HG03457 (cell line): Measurements from ENCODE around the gene NUP107.

ENCODE experiments used
- ATAC-seq: cut with Tn5 transposase; IDR thresholded peaks from one replicate; pipeline ENCODE4 v1.9.1; 2021; ENCODE audit warnings: moderate number of reproducible peaks; ENCODE audit not compliant: unreplicated experiment

Gene NUP107

DNA sequence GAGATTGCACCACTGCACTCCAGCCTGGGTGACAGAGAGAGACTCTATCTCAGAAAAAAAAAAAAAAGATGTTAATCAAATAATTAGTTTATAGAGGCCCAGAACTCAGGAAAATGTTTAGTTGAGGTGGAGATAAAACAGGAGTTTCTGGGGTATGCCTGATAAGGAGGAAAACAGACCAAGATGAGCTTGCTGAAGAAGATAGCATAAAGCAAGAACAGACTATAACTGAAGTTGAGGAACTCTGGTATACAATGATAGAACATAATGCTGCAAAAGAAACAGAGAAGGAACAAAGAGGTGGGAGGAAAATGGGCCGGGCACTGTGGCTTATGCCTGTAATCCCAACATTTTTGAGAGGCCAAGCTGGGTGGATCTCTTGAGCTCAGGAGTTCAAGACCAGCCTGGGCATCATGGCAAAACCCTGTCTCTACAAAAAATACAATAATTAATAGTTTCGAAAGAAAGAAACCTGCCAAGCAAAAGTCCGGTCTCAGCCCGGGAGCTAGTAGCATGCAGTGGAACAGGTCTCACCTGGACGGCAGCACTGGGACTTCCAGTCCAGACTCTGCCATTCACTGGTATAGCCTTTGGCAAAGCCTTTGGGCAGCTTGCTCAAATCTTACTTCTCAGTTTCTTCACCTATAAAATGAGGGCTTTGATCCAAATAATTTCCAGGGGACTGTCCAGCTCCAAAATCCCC is 84.6 kb downstream of the NUP107 start:
- no peak for ATAC-seq

- no peak for ATAC-seq
Observed at GRCh38 chr12:68772714-68773113, 85.9 kb downstream of the NUP107 start.

- no peak for ATAC-seq
Observed at GRCh38 chr12:68773582-68773981, 86.8 kb downstream of the NUP107 start.

DNA sequence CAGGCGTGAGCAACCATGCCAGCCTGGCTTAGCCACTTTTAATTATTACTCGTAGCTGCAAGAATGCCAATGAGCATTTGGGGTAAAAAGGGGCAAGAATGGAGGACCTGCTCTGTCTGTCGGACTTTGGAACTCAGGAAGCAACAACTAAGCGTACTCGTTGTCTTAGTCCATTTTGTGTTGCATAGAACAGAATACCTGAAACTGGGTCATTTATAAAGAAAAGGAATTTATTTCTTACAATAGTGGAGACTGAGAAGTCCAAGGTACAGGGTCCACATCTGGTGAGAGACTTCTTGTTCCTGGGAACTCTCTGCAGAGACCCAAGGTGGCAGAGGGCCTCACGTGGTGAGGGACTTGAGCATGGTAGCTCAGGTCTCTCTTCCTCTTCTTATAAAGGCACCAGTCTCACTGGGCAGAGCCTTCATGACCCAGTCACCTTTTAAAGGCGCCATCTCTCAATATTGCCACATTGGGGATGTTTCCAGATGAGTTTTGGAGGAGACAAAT is 88.4 kb downstream of the NUP107 start:
- ATAC-seq: no peak

DNA sequence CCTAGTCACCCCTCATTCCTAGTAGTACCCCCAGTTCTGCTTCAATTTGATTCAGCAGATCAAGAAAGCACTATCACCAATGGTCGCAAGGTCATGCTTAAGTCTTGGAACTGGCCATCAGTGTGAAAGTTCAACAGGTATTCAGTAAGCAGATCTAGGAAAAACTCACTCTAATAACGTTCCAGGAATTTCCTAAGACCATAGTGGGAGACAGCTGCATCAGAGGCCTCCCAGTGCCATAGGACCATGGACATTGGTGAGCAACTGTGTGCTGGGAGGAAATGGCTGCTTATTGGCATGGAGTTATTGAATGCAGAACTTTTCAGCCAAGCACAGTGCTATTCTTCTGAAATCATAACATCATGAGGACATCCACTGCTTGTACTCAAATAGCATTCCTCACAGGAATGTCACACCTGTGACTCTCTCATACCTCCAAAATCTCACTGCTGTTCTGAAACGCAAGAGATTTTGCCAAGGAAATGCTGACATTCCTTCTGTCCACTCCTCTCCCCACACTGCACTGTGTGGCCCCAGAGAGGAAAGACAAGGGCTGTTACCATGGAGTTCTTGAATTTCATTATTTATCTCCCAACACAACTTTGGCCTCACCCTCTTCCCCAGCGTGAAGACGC is 90.3 kb downstream of the NUP107 start:
- no peak for ATAC-seq

- ATAC-seq: no peak
Observed at GRCh38 chr12:68779280-68779679, 92.5 kb downstream of the NUP107 start.

DNA sequence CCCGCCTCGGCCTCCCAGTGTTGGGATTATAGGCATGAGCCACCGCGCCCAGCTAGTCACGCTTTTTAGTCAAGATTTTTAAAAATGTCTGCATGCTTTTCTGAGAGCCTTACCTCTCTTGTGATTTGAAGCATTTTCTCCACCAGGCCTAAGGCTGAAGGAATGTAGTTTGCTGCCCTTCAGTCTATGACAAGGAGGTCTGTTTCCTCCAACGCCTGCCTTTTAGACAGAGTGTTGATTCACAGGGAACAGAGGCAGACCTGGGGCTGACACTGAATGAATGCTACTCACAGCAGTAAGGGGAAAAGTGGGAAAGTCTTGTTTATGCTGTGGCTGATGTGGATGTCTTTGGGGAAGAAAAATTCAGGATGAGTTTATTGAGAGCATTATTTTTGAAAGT is 94.0 kb downstream of the NUP107 start:
- no peak for ATAC-seq

- ATAC-seq: no peak
Observed at GRCh38 chr12:68781728-68782127, 95.0 kb downstream of the NUP107 start.

DNA sequence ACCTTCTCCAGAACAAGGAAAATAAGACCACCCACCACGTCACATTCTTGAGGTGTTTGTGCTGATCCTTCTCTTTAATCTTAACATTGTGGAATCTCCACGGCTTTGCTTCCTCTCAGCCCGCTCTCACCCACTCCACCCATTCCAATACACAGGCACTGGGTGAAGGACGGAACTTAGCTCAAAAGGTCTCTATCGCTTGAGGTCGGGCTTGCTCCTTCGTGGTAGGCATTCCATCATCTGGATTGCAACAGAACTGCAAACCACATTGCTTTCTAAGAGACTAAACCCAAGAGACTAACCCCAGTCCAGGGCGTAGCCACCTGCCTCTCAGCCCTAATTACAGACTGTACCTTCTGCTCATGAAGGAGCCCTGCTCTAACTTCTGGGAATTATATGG is 97.2 kb downstream of the NUP107 start:
- ATAC-seq: no peak

DNA sequence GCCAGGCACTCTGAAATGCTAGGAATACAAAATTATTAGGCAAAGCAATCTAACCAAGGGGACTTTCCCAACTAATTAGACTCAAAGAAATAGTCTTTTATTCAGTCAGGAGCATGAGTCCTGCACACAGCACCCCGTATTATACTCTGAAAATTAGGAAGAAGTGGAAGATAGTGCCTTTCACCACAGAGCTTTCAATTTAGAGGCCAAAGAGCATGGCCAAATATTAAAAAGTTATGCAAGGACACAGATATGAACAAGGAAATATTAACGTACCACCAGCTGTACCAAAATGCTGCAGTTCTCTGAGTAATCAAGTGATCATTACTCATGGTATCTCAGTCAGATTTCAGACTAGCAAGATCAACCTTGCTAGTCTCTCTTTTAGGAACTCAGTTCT is 98.6 kb downstream of the NUP107 start:
- ATAC-seq: no peak

DNA sequence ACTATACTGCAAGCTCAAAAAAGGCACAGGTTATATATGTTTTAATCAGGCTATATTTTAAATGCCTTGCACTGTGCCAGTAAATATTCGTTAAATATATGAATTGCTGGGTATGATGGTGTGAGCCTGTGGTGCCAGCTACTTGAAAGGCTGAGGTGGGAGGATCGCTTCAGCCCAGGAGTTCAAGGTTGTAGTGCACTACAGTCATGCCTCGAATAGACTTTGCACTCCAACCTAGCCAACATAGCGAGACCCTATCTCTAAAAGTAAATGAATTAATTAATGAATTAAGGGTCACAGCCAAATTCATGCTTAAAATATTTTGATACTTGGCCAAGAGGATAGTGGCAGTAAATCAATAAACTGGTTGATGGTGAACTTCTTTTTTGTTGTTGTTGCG is 99.0 kb downstream of the NUP107 start:
- no peak for ATAC-seq

GRCh38 chr12:68786929-68787328 is 100.2 kb downstream of the NUP107 start:
- no peak for ATAC-seq

GRCh38 chr12:68788554-68789143 is 101.9 kb downstream of the NUP107 start:
- ATAC-seq: no peak

- ATAC-seq: no peak
Observed at GRCh38 chr12:68789144-68789878, 102.5 kb downstream of the NUP107 start.

- no peak for ATAC-seq
Observed at GRCh38 chr12:68790081-68790951, 103.5 kb downstream of the NUP107 start.

DNA sequence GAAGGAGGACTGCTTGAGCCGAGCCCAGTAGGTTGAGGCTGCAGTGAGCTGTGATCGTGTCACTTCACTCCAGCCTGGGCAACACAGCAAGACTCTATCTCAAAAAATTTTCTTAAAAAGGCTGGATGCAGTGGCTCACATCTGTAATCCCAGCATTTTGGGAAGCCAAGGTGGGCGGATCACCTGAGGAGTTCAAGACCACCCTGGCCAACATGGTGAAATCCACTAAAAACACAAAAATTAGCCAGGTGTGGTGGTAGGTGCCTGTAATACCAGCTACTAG is 104.1 kb downstream of the NUP107 start:
- no peak for ATAC-seq

DNA sequence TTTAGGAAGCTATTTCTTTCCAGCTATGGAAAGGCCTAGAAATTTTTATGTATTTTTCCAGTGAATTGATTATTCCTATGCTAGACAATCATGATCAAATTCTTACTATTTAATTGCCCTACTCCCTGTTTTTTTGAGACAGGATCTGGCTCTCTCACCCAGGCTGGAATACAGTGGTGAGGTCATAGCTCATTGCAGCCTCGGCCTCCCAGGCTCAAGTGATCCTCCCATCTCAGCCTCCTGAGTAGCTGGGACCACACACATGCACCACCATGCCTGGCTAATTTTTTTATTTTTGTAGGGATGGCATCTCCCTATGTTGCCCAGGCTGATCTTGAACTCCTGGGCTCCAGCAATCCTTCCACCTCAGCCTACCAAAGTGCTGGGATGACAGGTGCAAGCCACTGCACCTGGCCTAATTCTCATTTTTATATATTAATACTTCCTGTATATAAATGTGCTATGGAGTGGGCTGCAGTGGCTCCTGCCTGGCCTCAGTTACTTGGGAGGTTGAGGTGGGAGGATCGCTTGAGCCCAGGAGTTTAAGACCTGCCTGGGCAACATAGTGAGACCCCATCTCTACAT is 105.2 kb downstream of the NUP107 start:
- no peak for ATAC-seq

DNA sequence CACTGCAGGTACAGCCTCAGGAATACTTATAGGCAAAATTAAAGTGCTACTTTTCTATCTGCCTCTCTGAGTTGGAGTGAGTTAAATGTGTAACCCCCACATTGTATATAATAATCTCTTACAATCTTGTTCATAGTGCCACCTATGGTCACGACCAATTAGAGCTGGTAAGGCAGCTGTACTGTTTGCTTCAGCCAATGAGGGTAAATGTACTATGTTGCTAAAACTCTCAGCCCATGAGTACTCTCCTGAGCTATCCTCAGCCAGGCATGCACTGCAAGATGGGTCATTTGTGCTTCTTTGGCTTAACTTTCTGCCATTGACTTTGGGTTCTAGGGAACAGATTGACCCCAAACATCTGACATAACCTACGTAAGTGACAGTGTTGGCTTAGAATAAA is 106.2 kb downstream of the NUP107 start:
- ATAC-seq: peak; percentile 95

DNA sequence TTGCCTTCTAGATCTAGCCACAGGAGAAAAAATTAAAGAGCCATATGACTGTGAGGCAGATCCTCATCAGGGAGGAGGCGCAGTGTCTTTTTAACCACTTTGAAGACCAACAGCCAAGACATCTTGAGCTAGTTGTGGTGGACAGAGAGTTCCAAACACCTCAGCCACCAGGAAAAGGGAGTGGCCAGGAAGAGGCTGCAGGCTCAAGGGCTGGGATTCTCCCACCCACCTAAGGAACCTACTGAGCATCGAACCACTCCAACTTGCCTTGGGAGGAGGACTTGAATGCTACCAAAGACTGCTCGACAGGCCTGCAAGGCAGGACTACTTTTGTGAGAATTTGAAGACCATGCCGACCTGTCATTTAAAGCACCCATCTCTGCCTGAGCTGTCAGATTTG is 106.7 kb downstream of the NUP107 start:
- no peak for ATAC-seq

- ATAC-seq: no peak
Observed at GRCh38 chr12:68793975-68794652, 107.3 kb downstream of the NUP107 start.
